Activated CD4-positive, CD25-positive, alpha-beta regulatory T cell (primary cell): ENCODE results near the gene COL4A3.

Experiments used
- DNase-seq, 4 experiments: peaks; one replicate each; lab custom pipeline; 2025; lab: John Stamatoyannopoulos, UW

Gene COL4A3

GRCh38 chr2:227341553-227341952 lies 177.1 kb downstream of the COL4A3 start:
- DNase-seq: no peak

DNA sequence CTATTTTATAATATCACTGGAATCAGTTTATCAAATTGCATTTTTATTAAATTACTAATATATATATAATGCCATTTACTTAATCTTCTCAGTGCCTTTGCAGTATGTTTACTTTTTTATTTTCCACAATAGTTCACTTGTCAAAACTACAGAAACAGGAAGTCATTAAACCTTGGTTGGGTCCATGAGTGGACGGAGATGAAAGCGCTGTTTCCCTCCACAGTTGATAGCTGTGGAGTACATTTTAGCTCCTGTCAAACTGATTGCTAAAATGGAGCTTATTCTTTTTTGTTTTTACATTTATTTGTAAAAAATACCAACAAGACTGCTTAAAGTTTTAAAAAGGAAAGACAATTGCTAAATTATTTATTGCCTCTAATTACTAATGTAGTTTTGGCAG lies 179.8 kb downstream of the COL4A3 start:
- no peak for DNase-seq

- no peak for DNase-seq
Measured at GRCh38 chr2:227347117-227347516, 182.7 kb downstream of the COL4A3 start.

- DNase-seq: no peak
Measured at GRCh38 chr2:227348324-227348723, 183.9 kb downstream of the COL4A3 start.

DNA sequence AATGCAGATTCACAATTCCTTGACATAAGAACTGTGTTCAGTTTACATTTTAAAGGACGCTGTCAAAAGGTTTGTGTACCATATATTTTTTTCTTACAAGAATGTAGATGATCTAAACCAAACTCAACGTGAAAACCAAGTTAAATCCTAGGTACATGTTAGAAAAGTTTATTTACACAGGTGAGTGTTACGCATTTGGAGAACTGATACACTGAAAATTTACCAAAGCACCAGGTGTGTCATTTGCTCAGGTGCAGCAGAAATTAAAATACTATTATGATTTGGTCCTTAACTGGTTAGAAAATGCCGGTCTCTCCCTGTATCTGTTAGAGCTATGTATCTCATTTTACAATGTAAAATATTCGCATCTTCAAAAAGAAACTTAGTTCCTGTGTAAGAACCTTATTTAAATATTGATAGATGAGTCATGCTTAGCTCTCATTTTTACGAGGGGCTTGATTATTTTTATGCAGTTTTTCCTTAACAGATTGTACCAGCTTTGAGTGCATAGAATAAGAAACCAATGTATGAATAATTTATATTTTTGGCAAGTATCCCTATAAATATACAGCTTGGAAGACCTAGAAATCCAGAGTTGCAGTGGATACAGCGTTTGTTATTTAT lies 185.7 kb downstream of the COL4A3 start:
- no peak for DNase-seq

GRCh38 chr2:227351639-227352038 lies 187.2 kb downstream of the COL4A3 start:
- DNase-seq: no peak

- DNase-seq: no peak
Measured at GRCh38 chr2:227360351-227360750, 195.9 kb downstream of the COL4A3 start.

DNA sequence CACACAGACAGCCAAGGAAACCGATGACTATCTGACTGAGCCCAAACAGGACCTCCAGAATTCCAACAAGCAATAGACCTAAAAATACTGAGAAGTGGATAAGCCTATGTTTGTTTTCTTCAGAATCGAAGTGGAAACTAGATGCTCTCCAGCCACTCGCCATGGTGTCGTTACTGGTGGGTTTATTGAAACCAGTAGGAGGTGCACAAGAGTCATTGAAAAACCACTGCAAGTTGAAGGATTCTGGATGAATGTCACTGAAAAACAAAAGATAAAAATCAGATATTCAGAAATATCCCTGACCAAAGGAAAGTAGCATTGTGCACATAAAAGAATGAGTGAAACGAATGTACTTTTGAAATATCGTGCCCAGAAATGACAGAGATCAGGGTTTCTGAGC lies 199.3 kb downstream of the COL4A3 start:
- no peak for DNase-seq
